ENCODE data around the gene SLC25A1.

SLC25A1 gene

DNA sequence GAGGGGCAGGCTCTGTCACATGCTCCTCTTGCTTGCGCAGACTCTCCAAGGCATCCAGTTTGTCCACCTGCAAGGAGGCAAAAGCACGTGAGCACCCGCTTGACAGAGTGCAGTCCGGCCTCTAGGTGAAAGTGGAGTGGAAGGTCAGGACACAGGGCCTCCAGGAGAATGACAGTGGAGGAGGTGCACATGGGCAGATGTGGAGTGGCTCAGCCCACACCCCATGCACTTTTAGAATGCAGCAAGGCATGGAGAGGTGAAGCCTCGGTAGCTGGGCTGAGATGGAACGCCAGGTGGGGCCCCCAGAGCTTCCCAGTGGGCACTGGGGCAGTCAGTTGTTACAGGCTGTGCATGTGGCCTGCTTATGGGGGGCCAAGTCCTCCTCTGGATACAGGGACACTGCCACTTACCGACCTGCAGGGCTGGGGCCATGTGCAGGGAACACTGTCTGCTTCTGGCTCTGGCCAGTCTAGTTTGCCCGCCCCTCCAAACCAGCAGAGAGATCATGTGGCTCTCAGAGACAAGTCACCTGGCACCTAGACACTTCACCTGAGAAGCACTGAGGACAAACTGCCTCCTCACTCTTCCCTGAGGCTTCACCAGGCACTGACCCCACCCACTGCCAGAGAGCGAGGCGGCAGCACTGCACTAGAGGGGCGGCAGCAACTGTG lies 2.3 kb upstream of the SLC25A1 start:
- DNase-seq (ENCODE audit: low read depth) = no peak

DNA sequence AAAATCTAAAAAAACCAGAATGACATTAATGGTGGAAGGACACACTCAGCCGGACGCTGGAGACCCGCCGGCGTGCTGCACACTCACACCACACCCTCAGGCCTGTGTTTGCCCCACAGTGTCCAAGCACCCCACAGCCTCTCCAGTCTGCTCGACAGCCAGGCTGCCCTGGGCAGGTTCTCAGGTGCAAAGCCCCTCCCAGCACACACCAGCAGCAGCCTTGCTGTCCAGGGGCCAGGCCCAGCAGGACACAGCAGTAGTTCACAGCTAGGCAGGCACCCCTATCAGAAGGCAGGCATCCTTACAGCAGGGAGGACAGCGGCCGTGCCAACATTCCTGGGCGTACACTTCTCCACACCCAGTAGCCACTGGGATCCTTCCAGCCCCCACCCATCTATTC lies 1.7 kb upstream of the SLC25A1 start:
- DNase-seq (ENCODE audit: low read depth) = no peak

DNA sequence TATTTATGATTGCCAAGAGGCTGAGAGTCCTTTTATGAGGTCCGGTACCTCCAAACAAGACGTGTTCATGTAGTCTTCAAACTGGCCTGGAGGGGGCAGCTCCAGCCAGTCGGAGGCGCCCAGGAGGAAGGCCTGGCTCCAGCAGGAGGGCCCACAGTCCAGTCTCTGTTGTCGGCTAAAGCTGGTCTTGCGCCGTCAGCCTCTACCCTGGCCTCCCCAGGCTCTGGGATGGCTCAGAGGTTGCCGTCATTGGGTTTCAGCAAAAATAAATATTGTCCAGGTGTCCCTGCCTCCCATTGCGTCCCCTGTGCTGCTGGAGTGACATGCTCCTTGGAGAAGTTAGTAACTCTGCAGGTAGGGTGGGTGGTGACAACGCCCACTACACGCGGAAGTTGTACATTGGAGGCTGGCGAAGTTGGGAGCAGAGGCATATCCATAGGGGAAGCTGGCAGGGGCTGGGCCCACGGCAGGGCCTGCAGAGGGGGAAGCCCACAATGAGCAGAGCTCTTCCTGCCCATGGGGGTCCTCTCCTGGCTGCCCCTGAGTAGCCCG lies 1.0 kb upstream of the SLC25A1 start:
- no peak for DNase-seq (ENCODE audit: low read depth)

DNA sequence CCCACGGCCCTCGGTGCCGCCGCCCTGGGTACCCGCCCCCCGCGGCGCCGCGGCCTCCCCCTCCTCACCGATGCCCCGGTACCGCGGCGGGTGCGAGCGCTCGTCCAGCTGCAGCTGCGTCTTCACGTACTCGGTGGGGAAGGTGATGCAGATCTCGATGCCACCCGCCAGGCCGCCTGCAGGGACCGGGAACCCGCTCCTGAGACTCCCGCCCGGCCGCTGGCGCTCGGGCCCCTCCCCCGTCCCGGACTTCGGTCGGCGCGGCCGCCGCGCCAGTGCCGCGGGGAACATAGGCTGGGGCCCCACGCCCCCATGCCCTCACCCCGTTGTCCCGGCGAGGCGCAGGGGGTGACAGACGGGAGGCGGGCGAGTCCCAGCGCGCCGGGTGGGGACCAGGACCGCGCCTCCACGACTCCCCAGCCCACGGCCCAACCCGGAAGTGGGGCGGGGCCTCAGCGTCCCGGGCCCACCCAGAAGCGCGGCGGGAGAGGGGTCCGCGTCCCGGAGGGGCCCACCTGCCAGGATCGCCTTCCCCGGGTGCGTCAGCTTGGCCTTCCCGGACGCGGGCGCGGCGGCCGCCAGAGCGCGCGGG lies 375 bp downstream of the SLC25A1 start:
- DNase-seq (ENCODE audit: low read depth) = peak; percentile 45

DNA sequence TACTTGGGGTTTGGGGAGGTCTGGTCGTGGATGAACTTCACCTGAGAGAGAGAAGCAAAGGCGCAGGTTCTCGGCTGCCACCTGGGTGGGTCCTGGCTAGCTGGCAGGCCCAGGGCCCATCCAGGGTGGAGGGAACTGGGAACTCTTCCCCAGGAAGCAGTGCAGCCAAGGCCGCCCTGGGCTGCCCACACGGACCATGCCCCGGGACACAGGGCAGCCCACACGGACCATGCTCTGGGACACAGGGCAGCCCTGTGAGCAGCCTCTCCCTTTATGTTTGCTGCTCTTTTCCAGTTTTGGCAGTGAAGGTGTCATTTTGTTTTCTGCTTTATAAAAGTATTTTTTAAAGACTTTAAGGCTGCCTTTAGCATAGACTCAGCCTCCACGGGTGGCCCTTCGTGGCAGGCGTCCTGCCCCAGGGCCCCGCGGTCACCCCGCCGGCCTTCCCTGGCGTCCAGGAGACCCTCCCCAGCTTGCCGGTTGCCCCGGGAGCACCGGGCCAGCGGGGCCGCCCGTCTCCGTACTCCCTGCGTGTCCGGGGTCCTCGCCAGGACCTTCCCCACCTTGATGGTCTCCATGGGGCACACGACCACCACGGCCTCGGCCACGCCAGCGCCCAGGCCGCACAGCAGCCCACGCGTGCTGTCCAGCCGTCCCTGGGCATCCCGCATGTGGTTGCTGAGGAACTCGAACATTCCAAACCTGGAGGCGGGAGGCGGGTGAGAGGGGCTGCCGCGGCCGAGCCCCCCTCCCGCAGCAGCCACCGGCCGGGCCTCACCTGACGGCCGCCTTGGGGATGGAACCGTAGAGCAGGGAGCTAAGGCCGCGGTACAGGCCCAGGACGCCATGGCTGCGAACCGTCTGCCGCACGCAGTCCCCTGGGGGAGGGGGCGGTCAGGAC lies 1.1 kb downstream of the SLC25A1 start:
- DNase-seq (ENCODE audit: low read depth) = no peak

DNA sequence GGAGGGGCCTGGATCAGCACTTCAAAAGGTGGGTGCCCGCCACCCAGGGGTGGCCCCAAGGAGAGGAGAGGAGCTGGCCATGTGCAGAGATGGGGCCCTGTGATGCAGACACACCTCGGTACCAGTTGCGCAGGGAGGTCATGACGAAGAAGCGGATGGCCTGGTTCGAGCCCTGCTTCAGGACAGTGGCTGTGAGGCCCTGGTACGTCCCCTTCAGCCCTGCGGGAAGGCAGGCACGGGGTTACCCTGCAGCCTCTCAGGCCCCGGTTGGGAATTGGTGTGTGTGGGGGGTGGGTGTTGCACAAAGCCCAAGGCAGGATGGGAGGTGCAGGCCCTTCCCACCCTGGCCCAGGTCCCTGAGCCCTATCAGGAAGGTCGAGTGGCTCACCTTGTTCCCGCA lies 1.8 kb downstream of the SLC25A1 start:
- DNase-seq (ENCODE audit: low read depth) = no peak

DNA sequence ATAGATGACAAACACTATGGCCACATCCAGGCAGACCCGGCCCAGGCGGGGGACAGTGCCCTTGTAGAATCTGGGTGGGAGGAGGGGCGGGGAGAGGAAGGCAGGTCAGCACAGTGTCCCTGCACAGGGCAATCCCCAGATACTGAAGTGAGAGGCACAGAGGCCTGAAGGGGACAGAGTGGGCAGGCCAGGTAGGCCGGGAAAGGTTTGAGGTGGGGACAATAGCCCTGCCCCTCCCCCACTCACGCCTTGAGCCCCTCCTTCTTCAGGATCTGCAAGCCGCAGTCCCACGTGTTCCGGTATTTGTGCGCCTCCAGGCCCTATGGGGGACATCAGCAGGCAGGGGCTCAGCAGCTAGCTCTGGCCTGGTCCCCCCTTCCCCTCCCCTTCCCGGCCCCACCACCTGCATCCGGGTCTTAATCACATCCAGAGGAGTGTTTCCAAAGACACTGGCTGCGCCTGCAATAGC lies 2.3 kb downstream of the SLC25A1 start:
- DNase-seq (ENCODE audit: low read depth) = no peak

DNA sequence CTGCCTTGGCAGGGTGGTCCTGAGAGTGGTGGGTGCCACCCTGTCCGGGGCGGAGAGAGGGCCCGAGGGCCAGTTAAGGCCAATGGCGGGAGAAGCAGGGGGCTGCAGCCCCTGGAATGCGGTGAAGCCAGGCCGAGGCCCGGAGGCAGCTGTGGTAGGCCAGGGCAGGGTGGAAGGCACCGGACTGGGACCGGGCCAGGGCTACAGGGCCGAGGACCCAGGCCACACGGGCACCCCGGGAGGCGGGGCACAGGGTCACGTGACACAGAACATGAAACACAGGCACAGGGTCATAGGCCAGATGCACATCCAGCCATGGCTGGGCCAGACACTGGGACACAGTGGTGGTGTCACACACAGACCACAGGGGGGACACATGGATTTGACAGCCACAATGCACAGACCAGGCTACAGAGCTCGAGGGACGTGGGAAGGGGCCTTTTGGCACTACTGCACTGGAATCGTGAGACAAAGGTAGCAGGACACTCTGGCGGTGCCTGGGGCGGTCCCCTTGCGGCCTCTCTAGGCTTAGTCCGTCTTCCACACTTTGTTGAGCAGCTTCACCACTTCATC lies 2.8 kb downstream of the SLC25A1 start:
- DNase-seq (ENCODE audit: low read depth) = no peak

DNA sequence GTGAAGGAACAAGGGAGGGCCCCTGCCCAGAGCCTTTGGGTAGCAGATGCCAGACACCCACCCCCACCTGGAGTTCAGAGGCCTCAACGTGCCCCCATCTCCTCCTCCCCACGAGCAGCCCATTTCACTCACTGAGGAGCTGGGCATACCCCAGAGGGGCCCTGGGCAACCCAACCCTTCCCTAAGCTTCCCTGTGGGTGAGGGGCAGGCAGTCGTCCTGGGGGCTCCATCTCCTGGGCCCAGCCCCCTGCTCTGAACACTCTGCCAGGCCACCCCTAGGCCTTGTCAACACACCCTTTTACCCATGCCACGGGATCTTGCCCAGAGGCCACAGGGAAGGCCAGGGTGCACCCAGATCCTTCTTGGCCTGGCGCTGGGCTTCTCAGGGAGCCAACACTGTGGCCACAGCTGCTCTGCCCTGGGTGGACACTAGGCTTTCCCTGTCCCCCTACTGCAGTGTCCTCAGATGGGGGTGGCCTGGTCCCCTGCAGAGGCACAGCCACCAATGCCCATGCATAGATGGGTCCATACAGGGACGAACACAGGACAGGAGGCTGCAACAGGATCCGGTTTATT lies 3.4 kb downstream of the SLC25A1 start:
- DNase-seq (ENCODE audit: low read depth) = no peak

DNA sequence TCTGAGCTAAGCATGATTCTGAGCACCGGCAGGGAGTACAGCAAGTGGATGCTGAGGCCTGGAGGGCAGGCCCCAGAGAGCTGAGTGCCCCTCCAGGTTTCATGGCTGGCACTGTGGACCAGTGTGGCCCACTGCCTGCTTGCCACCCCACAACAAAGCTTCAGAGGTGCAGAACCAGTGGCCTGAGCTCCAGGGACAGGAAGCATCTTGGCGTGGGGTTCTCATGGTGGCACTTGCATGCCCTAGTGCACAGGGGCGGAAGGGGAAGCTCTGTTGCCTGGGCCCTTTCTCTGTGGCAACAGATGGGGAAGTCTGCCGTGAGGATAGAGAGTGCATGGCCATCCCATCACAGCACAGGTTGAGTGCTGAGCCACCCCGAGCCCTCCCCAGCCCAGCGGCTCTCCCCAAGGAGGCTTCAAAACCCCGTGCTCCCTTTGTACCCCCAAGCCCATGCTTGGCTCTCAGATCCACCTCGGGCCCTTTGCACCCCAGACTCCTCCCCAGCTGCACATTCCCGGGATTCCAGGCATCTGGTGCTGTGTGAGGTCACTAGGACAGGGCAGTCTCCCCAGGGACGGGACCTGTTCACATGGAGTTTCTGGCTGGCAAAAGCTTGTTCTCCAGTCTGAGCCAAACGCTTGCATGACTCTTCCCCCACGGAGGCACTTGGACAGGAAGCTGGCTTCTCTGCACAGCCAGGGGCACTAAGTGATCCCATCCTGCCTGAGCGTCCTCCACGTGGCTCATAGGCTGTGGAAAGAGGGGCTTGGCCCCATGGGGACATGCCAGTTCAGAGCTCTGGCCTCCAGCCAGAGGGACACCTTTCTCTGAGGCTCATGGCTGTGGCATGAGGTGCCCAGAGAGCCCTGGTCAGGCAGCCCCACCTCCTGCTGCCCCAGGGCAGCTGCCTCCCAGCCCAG lies 4.2 kb downstream of the SLC25A1 start:
- no peak for DNase-seq (ENCODE audit: low read depth)

DNA sequence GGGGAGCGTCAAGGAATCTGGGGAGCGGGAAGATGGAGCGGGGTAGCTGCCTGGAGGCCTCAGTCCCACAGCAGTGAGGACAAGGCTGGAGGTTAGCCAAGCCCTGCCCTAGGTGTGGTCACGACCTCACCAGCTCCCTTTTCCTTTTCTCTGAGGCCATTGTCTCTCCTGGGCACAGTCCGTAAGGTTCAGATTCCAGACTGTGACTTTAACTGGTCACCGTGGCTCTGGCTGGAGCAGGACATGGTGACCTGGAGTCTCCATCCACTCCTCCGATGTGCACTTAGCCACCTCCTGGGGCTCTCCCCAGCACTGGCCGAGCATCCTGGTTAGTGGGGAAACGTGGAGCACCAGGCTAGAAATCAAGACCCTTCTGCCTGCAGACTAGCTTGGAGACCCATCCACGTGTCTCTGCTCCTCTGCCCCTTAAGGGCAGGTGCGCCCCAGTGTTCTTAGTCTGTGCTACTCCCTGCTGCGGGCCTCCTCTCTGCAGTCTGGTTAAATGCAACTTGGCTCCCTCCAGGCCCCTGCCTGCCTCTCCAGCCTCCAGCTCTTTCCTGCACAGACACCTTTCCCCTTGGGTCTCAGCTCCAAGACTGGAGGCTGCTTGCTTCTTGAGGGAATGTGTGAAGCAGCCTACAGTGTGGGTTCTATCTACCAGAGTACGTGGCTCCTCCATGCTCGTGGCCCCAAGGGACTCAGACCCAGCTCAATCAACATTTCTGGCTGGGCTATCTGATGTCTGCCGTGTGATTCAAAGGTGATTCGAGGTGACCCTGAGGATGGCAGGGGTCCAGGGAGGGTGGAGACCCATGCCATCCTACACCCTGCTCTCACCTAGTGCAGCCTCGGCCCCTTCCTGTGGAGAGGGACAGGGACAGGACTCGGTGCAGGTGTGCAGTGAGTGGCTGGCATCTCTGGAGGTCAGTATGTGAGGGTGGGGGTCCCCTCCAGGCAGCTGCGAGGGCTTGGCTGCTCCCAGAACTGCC lies 5.2 kb downstream of the SLC25A1 start:
- no peak for DNase-seq (ENCODE audit: low read depth)

DNA sequence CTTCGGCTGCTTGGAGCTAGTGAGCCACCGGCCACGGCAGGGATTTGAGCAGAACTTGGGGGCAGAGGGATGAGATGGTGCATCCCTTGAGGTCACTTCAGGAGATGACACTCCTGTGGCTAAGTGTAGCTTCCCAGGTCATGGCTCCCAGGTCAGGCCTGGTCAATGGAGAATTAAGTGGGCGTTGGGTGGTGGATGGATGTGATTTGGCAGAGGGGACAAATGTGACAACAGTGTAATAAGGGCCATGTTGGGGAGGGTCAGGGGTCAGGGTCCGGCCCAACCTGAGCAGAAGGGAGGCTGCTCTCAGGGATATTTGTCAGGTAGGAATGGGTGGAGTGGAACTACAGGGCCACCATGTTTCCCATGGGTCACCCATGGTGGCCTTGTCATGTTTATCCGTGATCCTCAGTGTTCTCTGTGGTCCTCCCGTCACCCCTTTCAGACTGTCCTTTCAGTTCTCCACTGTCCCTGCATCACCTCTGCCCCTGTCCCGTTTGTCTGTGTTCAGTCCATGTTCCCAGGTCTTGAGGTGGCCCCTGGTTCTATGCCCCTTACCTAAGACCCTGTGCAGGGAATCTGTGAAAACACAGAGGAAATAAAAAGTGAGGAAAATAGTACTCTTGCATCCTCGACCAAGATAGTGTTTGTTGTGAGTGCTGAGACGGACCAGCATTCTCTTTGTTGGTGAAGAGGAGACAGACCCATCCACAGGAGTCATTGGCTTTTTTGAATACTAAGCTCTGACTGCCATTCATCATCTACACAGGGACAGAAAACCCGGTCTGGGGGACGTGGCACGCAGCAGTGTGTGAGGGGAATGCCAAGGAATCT lies 6.1 kb downstream of the SLC25A1 start:
- DNase-seq (ENCODE audit: low read depth) = no peak

DNA sequence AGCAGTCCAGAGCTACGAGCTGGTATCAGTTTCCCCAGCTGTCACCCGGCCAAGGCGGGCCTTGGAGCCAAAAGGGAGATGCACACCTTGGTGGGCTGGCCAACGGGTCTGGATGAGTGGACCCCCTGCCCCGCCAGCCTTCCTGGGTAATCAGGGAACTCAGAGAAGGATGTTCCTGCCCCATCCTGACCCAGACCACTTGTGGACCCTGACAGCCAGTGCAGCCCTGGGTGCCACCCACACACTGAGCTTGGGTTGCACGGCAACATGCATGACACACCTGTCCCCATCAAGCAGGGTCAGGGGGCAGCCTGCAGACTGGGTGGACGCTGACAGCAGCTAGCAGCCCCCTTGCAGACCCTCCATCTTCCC lies 8.6 kb downstream of the SLC25A1 start:
- no peak for DNase-seq (ENCODE audit: low read depth)

DNA sequence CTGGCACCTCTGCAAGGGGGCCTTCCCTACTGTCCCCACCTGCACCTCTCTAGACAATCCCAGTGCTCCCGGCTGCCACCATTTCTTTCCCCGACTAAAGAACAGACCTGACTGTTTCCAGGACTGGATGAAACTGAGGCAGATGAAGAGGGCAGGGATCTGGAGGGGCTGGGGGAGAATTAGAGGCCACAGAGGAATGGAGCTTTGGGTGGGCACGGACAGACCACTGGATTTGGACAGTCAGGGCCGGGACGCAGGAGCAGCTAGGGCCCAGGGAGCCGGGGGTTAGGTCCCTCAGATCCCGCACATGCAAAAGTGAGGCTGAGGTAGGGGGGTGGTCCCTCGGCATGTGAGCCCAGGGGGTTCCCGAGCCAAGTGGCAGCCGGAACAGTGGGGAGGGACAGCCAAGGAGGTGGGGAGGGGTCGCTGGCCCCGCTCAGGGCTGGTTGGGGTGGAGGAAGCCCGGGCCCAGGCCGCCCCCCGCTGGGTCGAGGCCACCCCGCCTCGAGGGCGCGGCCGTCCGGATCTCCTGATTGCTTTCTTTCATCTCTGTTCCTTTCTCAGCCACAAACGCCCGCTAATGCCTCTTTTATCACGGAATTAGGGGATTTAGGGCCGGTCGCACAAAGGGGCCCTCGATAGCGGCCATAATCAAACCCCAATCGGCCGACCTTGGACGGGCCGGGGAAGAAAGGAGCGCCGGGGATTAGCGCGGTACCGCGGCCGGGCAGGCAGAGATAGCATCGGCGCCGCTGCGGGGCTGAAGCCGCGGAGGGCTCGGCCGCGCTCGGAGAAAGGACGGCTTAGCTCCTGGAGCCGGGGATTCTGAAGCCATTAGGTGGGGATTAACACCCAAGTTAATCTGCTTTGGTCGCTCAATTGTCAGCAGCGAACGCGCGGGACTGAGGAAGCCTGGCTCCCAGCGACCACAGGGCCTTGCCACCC lies 9.3 kb downstream of the SLC25A1 start:
- DNase-seq (ENCODE audit: low read depth) = no peak

DNA sequence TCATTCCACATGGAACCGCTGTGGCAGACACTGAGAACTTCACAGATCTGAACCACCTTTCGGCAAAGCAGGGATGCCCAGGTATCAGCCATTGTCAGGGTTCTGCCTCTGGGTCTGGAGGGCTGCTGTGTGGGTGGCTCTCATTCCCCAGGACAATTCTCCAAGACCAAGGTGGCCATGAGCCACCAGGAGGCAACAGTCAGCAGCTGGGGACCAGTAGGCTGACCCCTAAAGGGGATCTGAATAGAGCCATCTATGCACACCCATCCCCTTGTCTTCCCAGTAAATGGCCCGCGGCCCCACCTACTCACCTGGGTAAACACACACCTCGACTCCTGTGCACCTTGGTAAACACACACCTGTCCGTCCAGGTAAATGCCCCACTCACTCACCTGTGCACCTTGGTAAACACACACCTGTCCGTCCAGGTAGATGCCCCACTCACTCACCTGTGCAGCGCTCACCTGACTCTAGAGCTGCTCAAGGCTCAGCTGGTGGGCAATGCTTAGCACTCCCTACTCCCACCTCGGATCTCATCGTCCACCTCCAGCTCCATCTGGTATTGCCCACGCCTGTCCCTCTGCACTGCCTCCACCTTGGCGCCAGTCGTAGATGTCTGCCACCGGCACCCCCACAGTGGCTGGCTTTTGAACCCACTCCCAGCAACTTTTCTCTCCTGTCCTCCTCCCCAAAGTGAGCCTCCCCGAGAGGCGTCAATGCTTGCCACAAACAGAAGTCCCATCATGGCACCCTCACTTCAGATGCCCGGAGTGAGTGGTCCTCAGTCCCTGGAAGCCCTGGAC lies 10.2 kb downstream of the SLC25A1 start:
- DNase-seq (ENCODE audit: low read depth) = no peak

DNA sequence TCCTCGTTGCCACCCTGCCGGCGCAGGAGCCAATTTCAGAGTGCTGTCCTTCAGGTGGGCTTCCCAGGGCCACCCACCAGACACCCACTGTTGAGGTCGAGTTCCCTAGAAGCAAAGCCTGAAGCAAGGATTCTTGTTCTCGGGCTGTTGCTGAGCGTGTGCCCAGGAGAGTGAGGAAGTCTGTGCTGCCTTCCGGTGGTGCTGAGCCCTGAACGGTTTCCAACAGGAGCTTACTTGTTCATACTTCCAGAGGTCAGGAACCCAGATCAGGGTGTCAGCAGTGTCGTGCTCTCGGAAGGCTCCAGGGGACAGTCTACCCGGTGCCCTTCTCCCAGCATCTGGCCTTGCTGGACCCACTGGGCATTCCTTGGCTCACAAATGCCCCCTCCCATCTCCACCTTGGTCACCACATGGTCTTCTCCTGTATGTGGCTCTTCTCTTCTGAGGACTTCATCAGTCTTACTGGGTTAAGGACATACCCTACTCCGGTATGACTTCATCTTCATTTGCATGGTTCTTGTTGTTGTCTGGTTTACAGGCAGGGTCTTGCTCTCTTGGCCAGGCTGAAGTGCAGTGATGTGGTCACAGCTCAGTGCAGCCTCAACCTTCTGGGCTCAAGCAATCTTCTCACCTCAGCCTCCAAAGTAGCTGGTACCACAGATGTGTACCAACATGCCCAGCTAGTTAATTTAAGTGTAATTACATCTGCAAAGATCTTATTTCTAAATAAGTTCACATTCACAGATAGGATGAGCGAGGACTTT lies 11.2 kb downstream of the SLC25A1 start:
- DNase-seq (ENCODE audit: low read depth) = no peak
